Measurements from ENCODE around the gene LSMEM2. TPM values are rescaled to one million over a fixed set of nuclear protein-coding genes. Genes with fewer than 3 reads are reported as not detected.
"Not testable (repeated sequence)": the region's sequence is repeated elsewhere in the genome, so short reads cannot be mapped to it uniquely, and the experiment has no call there.

The LSMEM2 gene
- polyA plus RNA-seq, 2 of the 4 experiments (the other 2 are of a cell fraction): 0.09 TPM; not detected in 1

DNA sequence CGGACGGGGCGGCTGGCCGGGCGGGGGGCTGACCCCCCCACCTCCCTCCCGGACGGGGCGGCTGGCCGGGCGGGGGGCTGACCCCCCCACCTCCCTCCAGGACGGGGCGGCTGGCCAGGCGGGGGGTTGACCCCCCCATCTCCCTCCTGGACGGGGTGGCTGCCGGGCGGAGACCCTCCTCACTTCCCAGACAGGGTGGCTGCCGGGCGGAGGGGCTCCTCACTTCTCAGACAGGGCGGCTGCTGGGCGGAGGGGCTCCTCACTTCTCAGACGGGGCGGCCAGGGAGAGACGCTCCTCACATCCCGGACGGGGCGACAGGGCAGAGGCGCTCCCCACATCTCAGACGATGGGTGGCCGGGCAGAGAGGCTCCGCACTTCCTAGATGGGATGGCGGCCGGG lies 33.2 kb downstream of the LSMEM2 start:
- H3K27ac ChIP-seq; DNase-seq (ENCODE audit: low read depth in 1 of 2, low spot score in 1 of 2); H3K9me3 ChIP-seq; ATAC-seq; CTCF ChIA-PET; FAIRE-seq; H3K4me2 ChIP-seq; H3K4me3 ChIP-seq; POLR2A ChIA-PET: not testable (repeated sequence)
- peaks cover 16% of the 10 kb centered on the region for H3K4me1 ChIP-seq
- 93% methylated on average over 5 of the region's 32 CpGs for WGBS (ENCODE audit: missing lambda C conversion rate)

DNA sequence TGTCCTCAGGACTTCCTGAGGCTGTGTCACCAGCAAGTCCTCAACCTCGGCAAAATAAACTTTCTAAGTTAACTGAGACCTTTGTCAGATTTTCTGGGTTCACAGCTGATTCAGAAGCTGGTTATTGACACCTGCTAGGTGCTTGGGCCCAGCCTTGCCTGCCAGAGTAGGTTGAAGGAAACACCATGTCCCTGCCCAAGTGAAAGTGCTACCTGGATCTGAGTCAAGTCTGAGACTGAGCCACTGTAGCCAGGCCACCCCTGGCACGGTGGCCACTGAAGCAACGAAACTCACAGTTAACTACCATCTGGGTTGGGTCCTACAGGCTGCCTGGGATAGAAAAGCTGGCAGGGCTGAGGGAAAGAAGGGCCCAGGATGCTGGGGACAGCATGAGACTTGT lies 35.5 kb downstream of the LSMEM2 start:
- ChIA-PET POLR2A (interaction anchor here (0.7 kb wide), 1 partner anchor 22 kb away, joined by 3 read pairs; the partner anchor contains the start of gene IFRD2), CTCF (interaction anchor here (0.6 to 2.8 kb wide), 3 partner anchors 10 to 14 kb away, joined by 3 to 17 read pairs (median 8); partner anchors contain the start of genes HYAL3, NAA80 and TUSC2)
- peaks cover 25% of the 10 kb centered on the region for H3K4me1 ChIP-seq
- WGBS (ENCODE audit: missing lambda C conversion rate): 96% methylated on average over 3 of the region's 3 CpGs
- no peak for DNase-seq (ENCODE audit: low read depth in 1 of 2, low spot score in 1 of 2)
- no peak for ATAC-seq
- H3K27ac ChIP-seq: no peak overlapping the region
- H3K9me3 ChIP-seq: no peaks in the 10 kb centered on the region
- no peak overlapping the region for H3K4me2 ChIP-seq
- TF ChIP-seq, protein P1, sequence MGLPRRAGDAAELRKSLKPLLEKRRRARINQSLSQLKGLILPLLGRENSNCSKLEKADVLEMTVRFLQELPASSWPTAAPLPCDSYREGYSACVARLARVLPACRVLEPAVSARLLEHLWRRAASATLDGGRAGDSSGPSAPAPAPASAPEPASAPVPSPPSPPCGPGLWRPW (IDR thresholded peaks at IDR 0.05): no peak
- FAIRE-seq: no peak
- H3K4me3 ChIP-seq: no peak overlapping the region

DNA sequence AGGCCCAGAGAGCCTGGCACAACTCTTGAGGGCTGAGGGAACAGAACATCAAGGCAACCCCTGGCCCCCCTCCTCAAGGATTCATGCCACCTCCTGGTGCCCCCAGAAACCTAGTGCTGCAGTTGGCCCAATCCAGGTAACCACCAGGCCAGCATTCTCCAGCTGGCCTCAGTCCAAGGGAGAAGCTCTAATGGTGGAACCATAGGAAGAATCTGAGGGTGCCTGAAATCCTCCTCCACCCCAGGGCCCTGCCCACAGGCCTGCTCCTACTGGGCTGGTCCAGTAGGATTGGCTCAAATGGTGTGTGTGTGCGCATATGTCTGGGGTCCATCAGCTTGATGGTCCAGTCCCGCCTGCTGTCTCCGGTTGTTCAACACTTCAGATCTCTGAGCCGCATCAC lies 35.9 kb downstream of the LSMEM2 start:
- WGBS (ENCODE audit: missing lambda C conversion rate): 92% methylated on average over 4 of the region's 4 CpGs
- no peak for ATAC-seq
- no peak for FAIRE-seq
- Histone ChIP-seq H3K27ac (no peak overlapping the region), H3K4me3 (no peak overlapping the region), H3K4me1 (peaks cover 21% of the 10 kb centered on the region), H3K9me3 (no peaks in the 10 kb centered on the region), H3K4me2 (no peak overlapping the region)
- no peak for DNase-seq (ENCODE audit: low read depth in 1 of 2, low spot score in 1 of 2)
- CTCF ChIA-PET: interaction anchor here (0.6 to 2.8 kb wide), 5 partner anchors 10 to 15 kb away, joined by 3 to 17 read pairs (median 3); partner anchors contain the start of genes HYAL3, NAA80 and TUSC2
- POLR2A ChIA-PET: interaction anchor here (0.7 to 0.8 kb wide), 2 partner anchors 22 to 23 kb away, joined by 3 read pairs; partner anchors contain the start of gene IFRD2
- TF ChIP-seq RNF2 (IDR thresholded peaks at IDR 0.05; ENCODE audit: borderline replicate concordance, low read depth): no peak
- TF ChIP-seq RFX5 (IDR thresholded peaks at IDR 0.05): no peak
- no peak for TF ChIP-seq NFE2L2 (conservative IDR thresholded peaks at IDR 0.05; ENCODE audit: low read length)
- no peak for TF ChIP-seq POLR2AphosphoS2 (conservative IDR thresholded peaks at IDR 0.05; ENCODE audit: low read length)
- TF ChIP-seq EP300 (IDR thresholded peaks at IDR 0.05): no peak
- no peak for TF ChIP-seq ESRRA (IDR thresholded peaks at IDR 0.05; ENCODE audit: borderline replicate concordance, low read length)
- no peak for TF ChIP-seq FOSB (CRISPR knock-in tag; IDR thresholded peaks at IDR 0.05)
- no peak for TF ChIP-seq KDM5A (IDR thresholded peaks at IDR 0.05)
- TF ChIP-seq EHMT2 (IDR thresholded peaks at IDR 0.05; ENCODE audit: low read depth): no peak
- TF ChIP-seq HOXB13 (CRISPR knock-in tag; IDR thresholded peaks at IDR 0.05; ENCODE audit: low read depth): no peak
- no peak for TF ChIP-seq HOXB5 (CRISPR knock-in tag; IDR thresholded peaks at IDR 0.05)

DNA sequence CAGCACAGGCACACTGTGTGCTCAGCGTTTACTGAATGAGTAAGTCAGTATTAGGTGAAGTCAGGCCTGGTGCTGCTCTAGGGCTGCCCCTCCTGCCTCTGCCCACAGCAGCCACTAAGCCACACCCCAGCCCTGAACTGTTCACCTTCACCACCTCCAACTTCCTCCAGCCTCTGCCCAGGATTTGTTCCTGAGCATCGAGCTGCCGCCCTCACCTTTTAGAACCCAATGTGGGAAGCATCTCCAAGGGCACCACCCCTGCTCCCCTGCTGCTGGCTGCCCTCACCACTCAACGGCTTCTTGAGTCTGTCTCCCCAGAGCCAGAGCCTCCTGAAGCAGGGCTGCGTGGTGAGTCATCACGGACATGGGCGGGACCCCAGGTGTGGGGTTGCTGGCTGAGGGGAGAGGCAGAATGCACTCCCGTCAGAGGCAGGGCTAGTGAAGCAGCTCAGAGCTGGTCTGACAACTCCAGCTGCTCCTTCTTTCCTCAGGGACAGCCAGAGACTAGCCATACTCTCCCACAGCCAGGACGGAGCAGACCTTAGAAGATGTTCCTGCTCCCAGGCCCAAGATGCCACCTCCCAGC lies 37.9 kb downstream of the LSMEM2 start:
- CTCF ChIA-PET: no interaction called here
- TF ChIP-seq MAZ (IDR thresholded peaks at IDR 0.05; ENCODE audit: borderline replicate concordance, low read depth, low read length) (no peak), FOSL2 (IDR thresholded peaks at IDR 0.05) (no peak), FOSL2 (CRISPR knock-in tag; IDR thresholded peaks at IDR 0.05) (peak; percentile 88)
- Histone ChIP-seq H3K27ac (peak overlapping the region; percentile 39 to 78; a peak in 4 of 6 replicates), H3K4me2 (peak overlapping the region; percentile 66), H3K4me1 (peaks cover 26% of the 10 kb centered on the region), H3K4me3 (no peak overlapping the region), H3K9me3 (no peaks in the 10 kb centered on the region)
- ATAC-seq (peak; percentile 55 to 62), FAIRE-seq (no peak), DNase-seq (ENCODE audit: low read depth in 1 of 2, low spot score in 1 of 2) (peak in 1 of 2 experiments; percentile 73)
- WGBS (ENCODE audit: missing lambda C conversion rate): 9% methylated on average over 8 of the region's 9 CpGs
- POLR2A ChIA-PET: interaction anchor here (1.3 kb wide), 1 partner anchor 20 kb away, joined by 4 read pairs; no protein-coding TSS in a partner anchor

DNA sequence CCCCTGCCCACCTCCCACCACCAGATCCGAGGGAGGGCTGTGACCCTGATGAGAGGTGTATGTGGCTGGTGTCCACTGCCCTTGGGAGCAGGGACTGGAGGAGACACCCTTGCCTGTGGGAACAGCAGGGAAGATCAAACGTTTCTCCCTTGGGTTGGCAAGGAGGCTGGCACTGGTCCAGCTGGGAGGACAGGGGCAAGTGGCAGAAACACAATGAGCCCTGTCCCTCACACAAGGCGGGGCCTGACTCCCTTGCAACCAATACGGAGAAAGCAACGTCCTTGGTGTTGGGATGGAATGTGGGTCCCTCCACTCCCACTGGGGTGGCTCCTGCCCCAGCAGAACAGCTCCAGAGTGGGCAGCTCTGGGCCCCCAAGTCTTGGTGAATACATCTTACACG lies 38.4 kb downstream of the LSMEM2 start:
- ChIA-PET CTCF (interaction anchor here (2.3 kb wide), 1 partner anchor 11 kb away, joined by 8 read pairs; the partner anchor contains the start of gene TUSC2), POLR2A (interaction anchor here (1.3 kb wide), 1 partner anchor 20 kb away, joined by 4 read pairs; no protein-coding TSS in a partner anchor)
- FAIRE-seq (no peak), DNase-seq (ENCODE audit: low read depth in 1 of 2, low spot score in 1 of 2) (no peak), ATAC-seq (no peak)
- Histone ChIP-seq H3K27ac (peak overlapping the region; percentile 39 to 78; a peak in 4 of 6 replicates), H3K4me2 (peak overlapping the region; percentile 66), H3K4me1 (peaks cover 31% of the 10 kb centered on the region), H3K4me3 (no peak overlapping the region), H3K9me3 (no peaks in the 10 kb centered on the region)
- 56% methylated on average over 5 of the region's 6 CpGs for WGBS (ENCODE audit: missing lambda C conversion rate)
- TF ChIP-seq NFE2L2 (conservative IDR thresholded peaks at IDR 0.05; ENCODE audit: low read length) (no peak), FOSL2 (IDR thresholded peaks at IDR 0.05) (no peak), FOSL2 (CRISPR knock-in tag; IDR thresholded peaks at IDR 0.05) (no peak), CBX2 (IDR thresholded peaks at IDR 0.05; ENCODE audit: borderline replicate concordance, low read depth) (no peak)

Measured in A549 (cell line).